GM15510 (cell line): Measurements from ENCODE around the gene TMEM88.
A peak's percentile ranks its signal among the peaks of the same experiment; 100 is the strongest.

Experiments
- POLR2A ChIP-seq: IDR thresholded peaks from 3 replicates; pipeline ENCODE4 v1.6.1; 2011; ENCODE audit warnings: borderline replicate concordance; ENCODE audit not compliant: insufficient read length; ENCODE audit errors: extremely low read depth

TMEM88 gene

GRCh38 chr17:7854851-7855659, at the start of gene TMEM88:
TSS of gene TMEM88 (plus strand) at chr17:7855066. CDS start at chr17:7855075, 9 bp downstream.
- peak; percentile 17 for TF ChIP-seq POLR2A

GRCh38 chr17:7806587-7806986, 48.3 kb upstream of the TMEM88 start:
- no peak for TF ChIP-seq POLR2A

- TF ChIP-seq POLR2A = no peak
Measured at GRCh38 chr17:7807206-7807605, 47.7 kb upstream of the TMEM88 start.

- TF ChIP-seq POLR2A = no peak
Measured at GRCh38 chr17:7809086-7809790, 45.6 kb upstream of the TMEM88 start.

GRCh38 chr17:7811251-7811650, 43.6 kb upstream of the TMEM88 start:
- TF ChIP-seq POLR2A = no peak

GRCh38 chr17:7814969-7815368, 39.9 kb upstream of the TMEM88 start:
- TF ChIP-seq POLR2A = no peak

GRCh38 chr17:7816926-7817642, 37.8 kb upstream of the TMEM88 start:
- no peak for TF ChIP-seq POLR2A

- TF ChIP-seq POLR2A = no peak
Measured at GRCh38 chr17:7817643-7817964, 37.3 kb upstream of the TMEM88 start.

GRCh38 chr17:7818026-7818425, 36.8 kb upstream of the TMEM88 start:
- no peak for TF ChIP-seq POLR2A

GRCh38 chr17:7818746-7819645, 35.9 kb upstream of the TMEM88 start:
- TF ChIP-seq POLR2A = no peak

- TF ChIP-seq POLR2A = no peak
Measured at GRCh38 chr17:7820231-7820630, 34.6 kb upstream of the TMEM88 start.

GRCh38 chr17:7822126-7822525, 32.7 kb upstream of the TMEM88 start:
- TF ChIP-seq POLR2A = no peak

- TF ChIP-seq POLR2A = no peak
Measured at GRCh38 chr17:7823581-7824001, 31.3 kb upstream of the TMEM88 start.
